ENCODE data around the gene CEP43. TPM values are rescaled to one million over a fixed set of nuclear protein-coding genes. Genes with fewer than 3 reads are reported as not detected.
A peak's percentile ranks its signal among the peaks of the same experiment; 100 is the strongest.

The CEP43 gene
- total RNA-seq, 2 experiments from 2014 or later, result 20.2 to 21.3 TPM

GRCh38 chr6:166955121-166955864, 43.9 kb upstream of the CEP43 start:
- no peaks in the 10 kb centered on the region for H3K9me3 Mint-ChIP-seq
- H3K27me3 Mint-ChIP-seq, result no peaks in the 10 kb centered on the region
- DNase-seq (peak; percentile 49), ATAC-seq (no peak)
- peak overlapping the region; percentile 83 for H3K27ac Mint-ChIP-seq
- intact Hi-C loops (cut with micrococcal nuclease), result no loop called here
- peaks cover 38% of the 10 kb centered on the region for H3K36me3 Mint-ChIP-seq (ENCODE audit: low read depth)
- ChIA-PET POLR2A (interaction anchor here (1.3 to 3.5 kb wide), 5 partner anchors 14 to 139 kb away, joined by 3 to 16 read pairs (median 4); partner anchors contain the start of gene CEP43), CTCF (interaction anchor here (1.1 to 4.5 kb wide), 6 partner anchors 13 to 181 kb away, joined by 3 to 23 read pairs (median 6); partner anchors contain the start of gene CEP43)
- peak overlapping the region; percentile 90 for H3K4me3 Mint-ChIP-seq
- H3K4me1 Mint-ChIP-seq (ENCODE audit: low read depth), result peaks cover 76% of the 10 kb centered on the region
- TF ChIP-seq CTCF (IDR thresholded peaks at IDR 0.05), result no peak

- H3K4me3 Mint-ChIP-seq, result peak overlapping the region; percentile 90
- intact Hi-C loops (cut with micrococcal nuclease), result no loop called here
- H3K36me3 Mint-ChIP-seq (ENCODE audit: low read depth), result peaks cover 31% of the 10 kb centered on the region
- H3K4me1 Mint-ChIP-seq (ENCODE audit: low read depth), result peaks cover 72% of the 10 kb centered on the region
- H3K27ac Mint-ChIP-seq, result peak overlapping the region; percentile 83
- H3K27me3 Mint-ChIP-seq, result no peaks in the 10 kb centered on the region
- ChIA-PET POLR2A (interaction anchor here (0.6 to 3.5 kb wide), 11 partner anchors 8 to 330 kb away, joined by 3 to 16 read pairs (median 3); partner anchors contain the start of gene CEP43), CTCF (interaction anchor here (0.7 to 4.5 kb wide), 8 partner anchors 14 to 181 kb away, joined by 3 to 23 read pairs (median 6); partner anchors contain the start of gene CEP43)
- peak; percentile 46 for DNase-seq
- TF ChIP-seq CTCF (IDR thresholded peaks at IDR 0.05), result no peak
- ATAC-seq, result peak; percentile 10
- H3K9me3 Mint-ChIP-seq, result no peaks in the 10 kb centered on the region
These were observed 43.2 kb upstream of the CEP43 start for GRCh38 chr6:166955865-166956443.

GRCh38 chr6:166956444-166957086, 42.6 kb upstream of the CEP43 start, which contains the start of gene RNASET2:
RNASET2 (minus strand) TSS chr6:166956550; CDS start chr6:166956182, 368 bp downstream.
- Mint-ChIP-seq H3K9me3 (no peaks in the 10 kb centered on the region), H3K27ac (peak within 1 kb of the TSS; percentile 86), H3K4me1 (ENCODE audit: low read depth) (peaks cover 66% of the 10 kb centered on the region), H3K27me3 (no peaks in the 10 kb centered on the region), H3K36me3 (ENCODE audit: low read depth) (peaks cover 26% of the 10 kb centered on the region), H3K4me3 (peak within 1 kb of the TSS; percentile 90)
- ATAC-seq (peak; percentile 86), DNase-seq (peak; percentile 99)
- intact Hi-C loops (cut with micrococcal nuclease), result no loop called here
- POLR2A ChIA-PET, result interaction anchor here (0.6 to 3.5 kb wide), 12 partner anchors 8 to 330 kb away, joined by 3 to 16 read pairs (median 3); partner anchors contain the start of gene CEP43
- CTCF ChIA-PET, result interaction anchor here (0.7 to 4.5 kb wide), 7 partner anchors 15 to 181 kb away, joined by 3 to 23 read pairs (median 6); partner anchors contain the start of gene CEP43
- TF ChIP-seq CTCF (IDR thresholded peaks at IDR 0.05), result no peak

- ATAC-seq (peak; percentile 38), DNase-seq (peak; percentile 76)
- Mint-ChIP-seq H3K27ac (peak overlapping the region; percentile 86), H3K9me3 (no peaks in the 10 kb centered on the region), H3K4me3 (peak overlapping the region; percentile 90), H3K4me1 (ENCODE audit: low read depth) (peaks cover 60% of the 10 kb centered on the region), H3K27me3 (no peaks in the 10 kb centered on the region), H3K36me3 (ENCODE audit: low read depth) (peaks cover 21% of the 10 kb centered on the region)
- CTCF ChIA-PET, result interaction anchor here (0.7 to 4.5 kb wide), 8 partner anchors 16 to 182 kb away, joined by 3 to 23 read pairs (median 6); partner anchors contain the start of gene CEP43
- no peak for TF ChIP-seq CTCF (IDR thresholded peaks at IDR 0.05)
- POLR2A ChIA-PET, result interaction anchor here (0.7 to 3.5 kb wide), 6 partner anchors 9 to 42 kb away, joined by 3 to 16 read pairs (median 3); partner anchors contain the start of gene CEP43
- intact Hi-C loops (cut with micrococcal nuclease), result no loop called here
These were observed 42.0 kb upstream of the CEP43 start for GRCh38 chr6:166957087-166957804.
